MCF 10A (cell line): ENCODE results near the gene TUBA1C. TPM values are rescaled to one million over a fixed set of nuclear protein-coding genes. Genes with fewer than 3 reads are reported as not detected.
A peak's percentile ranks its signal among the peaks of the same experiment; 100 is the strongest.

Experiments
- BruUV-seq: library from RNA; stranded (reverse); fragments of 400-500 nt; replicated peaks from 2 replicates; lab custom pipeline; 2021; lab: Mats Ljungman, UMichigan
- CTCF ChIA-PET: fragments of 300-600 bp; sonication (Branson Sonifier 250); formaldehyde crosslinking; extraction: SDS; loops from one replicate; lab custom pipeline; 2021; ENCODE audit warnings: antibody characterized with exemption, inconsistent platforms; lab: Yijun Ruan, JAX
- POLR2A ChIA-PET: fragments of 300-600, 350-650 bp; sonication (Branson Sonifier 250); formaldehyde crosslinking; extraction: SDS; loops from one replicate; lab custom pipeline; 2020; ENCODE audit warnings: antibody characterized with exemption, inconsistent platforms; lab: Yijun Ruan, JAX
- DNase-seq: peaks from one replicate; pipeline ENCODE4 v3.0.0-alpha.2; 2018; ENCODE audit not compliant: unreplicated experiment
- H3K27ac Mint-ChIP-seq: one replicate; pipeline ENCODE4 v1.8.0; 2022; ENCODE audit warnings: mild to moderate bottlenecking, low read depth, mixed read lengths; ENCODE audit not compliant: unreplicated experiment
- H3K27me3 Mint-ChIP-seq: one replicate; pipeline ENCODE4 v1.8.0; 2022; ENCODE audit warnings: mixed read lengths; ENCODE audit not compliant: insufficient read depth, unreplicated experiment
- H3K36me3 Mint-ChIP-seq: one replicate; pipeline ENCODE4 v1.8.0; 2022; ENCODE audit warnings: mild to moderate bottlenecking, moderate library complexity, mixed read lengths; ENCODE audit not compliant: insufficient read depth, unreplicated experiment
- H3K4me1 Mint-ChIP-seq: one replicate; pipeline ENCODE4 v1.8.0; 2022; ENCODE audit warnings: mixed read lengths; ENCODE audit not compliant: insufficient read depth, unreplicated experiment
- H3K4me3 Mint-ChIP-seq: one replicate; pipeline ENCODE4 v1.8.0; 2022; ENCODE audit warnings: mild to moderate bottlenecking, moderate library complexity, mixed read lengths; ENCODE audit not compliant: unreplicated experiment
- H3K9me3 Mint-ChIP-seq: one replicate; pipeline ENCODE4 v1.8.0; 2022; ENCODE audit warnings: mixed read lengths; ENCODE audit not compliant: unreplicated experiment
- intact Hi-C: fragments of 100-400 bp; cut with micrococcal nuclease; formaldehyde crosslinking; loops from 2 replicates; pipeline ENCODE4 v1.14.1; 2022
- total RNA-seq: library from RNA; stranded (reverse); gene quantifications from 2 replicates; pipeline ENCODE4 v1.2.3, GENCODE V29; 2022
- TF ChIP-seq, protein P1 (sequence below): fragments of 200-600 bp; IDR thresholded peaks from one replicate; pipeline ENCODE4 v1.8.0; 2022; ENCODE audit warnings: antibody characterized with exemption, mild to moderate bottlenecking; ENCODE audit not compliant: unreplicated experiment

TUBA1C gene
- total RNA-seq, 1 experiment from 2014 or later: 303 TPM

DNA sequence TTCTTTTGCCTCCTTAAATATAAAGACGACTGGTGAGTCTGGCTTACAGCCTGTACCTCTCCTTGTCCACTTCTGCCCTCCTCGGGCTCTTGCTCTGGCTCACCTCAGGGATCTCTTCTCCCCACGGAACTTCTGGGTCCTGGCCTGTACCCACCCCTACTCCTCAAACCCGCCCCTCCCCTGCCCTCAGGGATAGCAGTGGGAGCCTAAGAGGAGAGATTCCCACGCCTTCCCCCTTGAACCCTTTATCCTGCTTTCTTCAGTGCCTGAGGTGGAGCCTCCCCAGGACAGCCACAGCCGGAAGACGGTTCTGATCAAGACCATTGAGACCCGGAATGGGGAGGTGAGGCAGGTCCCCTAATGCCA, 32.8 kb downstream of the TUBA1C start:
- CTCF ChIA-PET: interaction anchor here (0.8 to 16.4 kb wide), 14 partner anchors 8 to 255 kb away, joined by 3 to 251 read pairs (median 7); partner anchors contain the start of genes C1QL4 and DNAJC22
- POLR2A ChIA-PET: interaction anchor here (1.2 kb wide), 1 partner anchor 33 kb away, joined by 4 read pairs; the partner anchor contains the start of gene TUBA1C
- Mint-ChIP-seq H3K4me1 (peaks cover 6% of the 10 kb centered on the region), H3K4me3 (peak overlapping the region; percentile 67), H3K27ac (no peak overlapping the region), H3K27me3 (peaks cover 11% of the 10 kb centered on the region), H3K9me3 (no peaks in the 10 kb centered on the region), H3K36me3 (no peaks in the 10 kb centered on the region)
- TF ChIP-seq, protein P1, sequence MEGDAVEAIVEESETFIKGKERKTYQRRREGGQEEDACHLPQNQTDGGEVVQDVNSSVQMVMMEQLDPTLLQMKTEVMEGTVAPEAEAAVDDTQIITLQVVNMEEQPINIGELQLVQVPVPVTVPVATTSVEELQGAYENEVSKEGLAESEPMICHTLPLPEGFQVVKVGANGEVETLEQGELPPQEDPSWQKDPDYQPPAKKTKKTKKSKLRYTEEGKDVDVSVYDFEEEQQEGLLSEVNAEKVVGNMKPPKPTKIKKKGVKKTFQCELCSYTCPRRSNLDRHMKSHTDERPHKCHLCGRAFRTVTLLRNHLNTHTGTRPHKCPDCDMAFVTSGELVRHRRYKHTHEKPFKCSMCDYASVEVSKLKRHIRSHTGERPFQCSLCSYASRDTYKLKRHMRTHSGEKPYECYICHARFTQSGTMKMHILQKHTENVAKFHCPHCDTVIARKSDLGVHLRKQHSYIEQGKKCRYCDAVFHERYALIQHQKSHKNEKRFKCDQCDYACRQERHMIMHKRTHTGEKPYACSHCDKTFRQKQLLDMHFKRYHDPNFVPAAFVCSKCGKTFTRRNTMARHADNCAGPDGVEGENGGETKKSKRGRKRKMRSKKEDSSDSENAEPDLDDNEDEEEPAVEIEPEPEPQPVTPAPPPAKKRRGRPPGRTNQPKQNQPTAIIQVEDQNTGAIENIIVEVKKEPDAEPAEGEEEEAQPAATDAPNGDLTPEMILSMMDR: no peak
- no peak for DNase-seq
- intact Hi-C loops: no loop called here
- BruUV-seq: no TSS peak

DNA sequence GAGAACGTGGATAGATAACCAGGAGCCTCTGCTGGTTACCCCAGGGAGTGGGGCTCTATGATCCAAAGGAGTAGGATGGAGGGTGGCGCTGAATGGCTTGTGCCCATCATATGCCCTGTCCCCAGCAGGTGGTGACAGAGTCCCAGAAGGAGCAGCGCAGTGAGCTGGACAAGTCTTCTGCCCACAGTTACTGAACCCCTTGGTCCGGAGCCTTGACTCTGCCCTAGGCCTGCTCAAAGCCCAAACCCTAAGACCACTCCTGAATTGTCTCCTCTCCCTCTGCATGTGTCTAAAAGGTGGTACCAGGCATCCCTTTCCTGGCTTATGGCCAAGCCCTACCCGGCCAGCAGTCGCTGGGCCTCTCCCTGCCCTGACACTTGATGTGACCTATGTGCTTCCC, 33.3 kb downstream of the TUBA1C start:
- intact Hi-C loops: no loop called here
- ChIA-PET POLR2A (interaction anchor here (1.2 kb wide), 1 partner anchor 34 kb away, joined by 4 read pairs; the partner anchor contains the start of gene TUBA1C), CTCF (interaction anchor here (0.6 to 16.4 kb wide), 6 partner anchors 8 to 544 kb away, joined by 3 to 251 read pairs (median 8); partner anchors contain the start of genes C1QL4 and DNAJC22)
- Mint-ChIP-seq H3K36me3 (no peaks in the 10 kb centered on the region), H3K27ac (no peak overlapping the region), H3K27me3 (peaks cover 11% of the 10 kb centered on the region), H3K4me3 (no peak overlapping the region), H3K4me1 (peaks cover 4% of the 10 kb centered on the region), H3K9me3 (no peaks in the 10 kb centered on the region)
- DNase-seq: no peak
- BruUV-seq: no TSS peak
- TF ChIP-seq, protein P1: no peak

DNA sequence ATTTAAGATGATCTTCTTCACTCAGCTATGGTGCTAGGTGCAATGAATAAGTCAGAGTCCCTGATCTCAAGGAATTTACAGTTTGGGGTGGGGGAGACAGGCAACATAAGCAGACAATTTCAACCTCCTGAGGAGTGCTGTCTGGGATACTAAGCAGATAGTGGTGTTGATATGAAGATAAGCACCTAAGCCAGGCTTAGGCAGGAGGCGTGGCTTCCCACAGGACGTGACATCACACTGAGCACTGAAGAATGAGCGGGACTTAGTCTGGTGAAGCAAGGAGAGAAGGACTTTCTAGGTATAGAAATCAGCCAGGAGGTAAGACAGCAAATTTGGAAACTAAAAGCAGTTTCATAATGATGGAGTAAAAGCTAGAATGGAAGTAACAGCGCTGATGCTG, 36.9 kb downstream of the TUBA1C start:
- Mint-ChIP-seq H3K9me3 (no peaks in the 10 kb centered on the region), H3K4me1 (no peaks in the 10 kb centered on the region), H3K27ac (no peak overlapping the region), H3K27me3 (peaks cover 11% of the 10 kb centered on the region), H3K4me3 (no peak overlapping the region), H3K36me3 (no peaks in the 10 kb centered on the region)
- CTCF ChIA-PET: interaction anchor here (0.6 to 1.7 kb wide), 2 partner anchors 36 to 46 kb away, joined by 4 to 6 read pairs; partner anchors contain the start of gene DNAJC22
- POLR2A ChIA-PET: interaction anchor here (0.5 to 0.6 kb wide), 2 partner anchors 108 to 283 kb away, joined by 3 to 4 read pairs; no protein-coding TSS in a partner anchor
- DNase-seq: no peak
- TF ChIP-seq, protein P1: no peak
- BruUV-seq: no TSS peak
- intact Hi-C loops: no loop called here

DNA sequence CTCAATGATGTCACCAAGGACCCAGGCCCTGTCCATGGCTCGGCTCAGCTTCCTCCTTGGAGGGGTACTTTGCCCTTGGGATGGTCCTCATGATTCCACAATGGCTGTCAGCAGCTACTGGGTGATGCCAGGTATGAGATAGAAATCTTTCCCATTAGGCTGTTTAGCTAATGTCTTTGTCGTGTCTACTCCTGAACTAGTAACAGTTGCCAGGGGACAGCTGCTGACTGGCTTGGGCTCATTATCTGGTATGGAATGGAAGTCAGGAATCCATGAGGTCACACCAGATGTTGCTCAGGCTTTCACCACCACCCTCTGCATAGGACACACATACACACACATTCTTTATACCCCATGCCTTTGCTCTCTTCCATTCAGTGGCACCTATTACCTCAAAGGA, 39.3 kb downstream of the TUBA1C start:
- no peak overlapping the region for H3K27ac Mint-ChIP-seq
- POLR2A ChIA-PET: interaction anchor here (0.7 to 1.1 kb wide), 2 partner anchors 18 to 194 kb away, joined by 3 read pairs; no protein-coding TSS in a partner anchor
- no peaks in the 10 kb centered on the region for H3K4me1 Mint-ChIP-seq
- DNase-seq: no peak
- intact Hi-C loops: no loop called here
- BruUV-seq: no TSS peak
- TF ChIP-seq, protein P1: no peak
- H3K36me3 Mint-ChIP-seq: no peaks in the 10 kb centered on the region
- peaks cover 2% of the 10 kb centered on the region for H3K27me3 Mint-ChIP-seq
- no peak overlapping the region for H3K4me3 Mint-ChIP-seq
- CTCF ChIA-PET: interaction anchor here (1.2 to 3.9 kb wide), 2 partner anchors 15 to 53 kb away, joined by 4 to 15 read pairs; no protein-coding TSS in a partner anchor
- H3K9me3 Mint-ChIP-seq: no peaks in the 10 kb centered on the region
